Keratinocyte (primary cell): ENCODE data around the gene MERTK. TPM values are rescaled to one million over a fixed set of nuclear protein-coding genes. Genes with fewer than 3 reads are reported as not detected.
A peak's percentile ranks its signal among the peaks of the same experiment; 100 is the strongest.

Experiments
- DNase-seq: peaks from one replicate; pipeline ENCODE4 v3.0.0-alpha.2; 2011; ENCODE audit warnings: low read depth, missing footprints, low spot score
- FAIRE-seq: peaks from 2 replicates; lab custom pipeline; 2011; peaks lifted over from hg19 to GRCh38; lab: Jason Lieb, UNC
- H2AFZ ChIP-seq: 2 replicates; pipeline ENCODE4 v1.6.0; 2012; ENCODE audit warnings: low read length, control low read depth, inconsistent platforms; ENCODE audit not compliant: control insufficient read depth
- H3K27ac ChIP-seq: 2 replicates; pipeline ENCODE4 v1.5.1; 2011; ENCODE audit warnings: low read length; ENCODE audit not compliant: control insufficient read depth, insufficient read depth
- H3K27me3 ChIP-seq: 3 replicates; pipeline ENCODE4 v1.6.0; 2011; ENCODE audit warnings: low read length; ENCODE audit not compliant: control insufficient read depth, insufficient read depth; ENCODE audit errors: extremely low read depth
- H3K36me3 ChIP-seq, 2 experiments: 2 replicates in 1 of 2; 3 replicates in 1 of 2; pipeline ENCODE4 v1.5.1; 2011; ENCODE audit warnings: low read length in 2 of 2, mild to moderate bottlenecking in 1 of 2; ENCODE audit not compliant: control insufficient read depth in 2 of 2, insufficient read depth in 2 of 2; ENCODE audit errors: extremely low read depth in 1 of 2
- H3K4me1 ChIP-seq: 3 replicates; pipeline ENCODE4 v1.5.1; 2011; ENCODE audit warnings: low read length; ENCODE audit not compliant: control insufficient read depth, insufficient read depth; ENCODE audit errors: extremely low read depth
- H3K4me2 ChIP-seq: 3 replicates; pipeline ENCODE4 v1.6.0; 2011; ENCODE audit warnings: low read depth, low read length; ENCODE audit not compliant: control insufficient read depth, insufficient read depth; ENCODE audit errors: extremely low read depth
- H3K4me3 ChIP-seq, 3 experiments: fragments of 200-600 bp in 1 of 3; sonication (generic) in 1 of 3; 2 replicates in 2 of 3; 3 replicates in 1 of 3; pipeline ENCODE4 v1.5.1; 2011 to 2016; ENCODE audit warnings: low read length in 3 of 3, mild to moderate bottlenecking in 3 of 3, control low read depth in 2 of 3, inconsistent platforms in 1 of 3, low read depth in 1 of 3, mixed read lengths in 1 of 3, mixed run types in 1 of 3, moderate library complexity in 1 of 3; ENCODE audit not compliant: control insufficient read depth in 2 of 3, insufficient read depth in 2 of 3; ENCODE audit errors: extremely low read depth in 1 of 3
- H3K79me2 ChIP-seq: 2 replicates; pipeline ENCODE4 v1.6.0; 2012; ENCODE audit warnings: low read length; ENCODE audit not compliant: control insufficient read depth, insufficient read depth
- H3K9ac ChIP-seq: 3 replicates; pipeline ENCODE4 v1.6.0; 2011; ENCODE audit warnings: low read length; ENCODE audit not compliant: control insufficient read depth, insufficient read depth; ENCODE audit errors: extremely low read depth
- H3K9me1 ChIP-seq: 3 replicates; pipeline ENCODE4 v1.6.0; 2011; ENCODE audit warnings: low read length; ENCODE audit not compliant: control insufficient read depth, insufficient read depth; ENCODE audit errors: extremely low read depth
- H3K9me3 ChIP-seq: 2 replicates; pipeline ENCODE4 v1.5.1; 2012; ENCODE audit warnings: low read depth, low read length; ENCODE audit not compliant: control insufficient read depth
- H4K20me1 ChIP-seq: 3 replicates; pipeline ENCODE4 v1.6.0; 2011; ENCODE audit warnings: low read length; ENCODE audit not compliant: control insufficient read depth, insufficient read depth; ENCODE audit errors: extremely low read depth
- CTCF ChIP-seq, 3 experiments: IDR thresholded peaks in 1 of 3; conservative IDR thresholded peaks in 1 of 3; optimal IDR thresholded peaks in 1 of 3; 2 replicates in 2 of 3; 3 replicates in 1 of 3; pipeline versions ENCODE3 to v1.5.1; 2011; ENCODE audit warnings: low read length in 3 of 3, mild to moderate bottlenecking in 3 of 3, moderate library complexity in 2 of 3, control low read depth in 1 of 3, inconsistent platforms in 1 of 3; ENCODE audit not compliant: insufficient read depth in 2 of 3; ENCODE audit errors: extremely low read depth in 1 of 3
- EZH2 ChIP-seq: IDR thresholded peaks from one replicate; pipeline ENCODE4 v1.6.1; 2012; ENCODE audit warnings: inconsistent platforms, mild to moderate bottlenecking, low read length, moderate library complexity
- dilution Hi-C: fragments of 300-500 bp; cut with MboI; formaldehyde crosslinking; loops from one replicate; pipeline ENCODE4 v1.7.0; 2020; ENCODE audit warnings: low sequenced_read_pairs; ENCODE audit not compliant: extremely low pct_ligation_motif_present
- polyA plus RNA-seq, 5 experiments: library from polyadenylated mRNA; depleted of rRNA in 3 of 5; stranded (reverse) in 3 of 5; stranded (forward) in 1 of 5; unstranded in 1 of 5; fragments of >200 nt; gene quantifications; 1 replicate in 1 of 5; 2 replicates in 3 of 5; 3 replicates in 1 of 5; pipeline versions ENCODE4 v1.2.1 to v1.2.3, GENCODE V29; 2011 to 2012; ENCODE audit warnings: missing spikeins in 2 of 5, low read depth in 1 of 5, low replicate concordance in 1 of 5

MERTK gene
- polyA plus RNA-seq, 1 donor (not counting 4 experiments of a cell fraction or from before 2014, with no cell fraction given): 0.14 TPM

- Histone ChIP-seq H3K4me1 (peaks cover 16% of the 10 kb centered on the region), H3K4me2 (peak overlapping the region; percentile 78), H3K4me3 (peak overlapping the region in 1 of 3 experiments; percentile 47), H3K9ac (no peak overlapping the region), H4K20me1 (no peaks in the 10 kb centered on the region), H3K27ac (no peak overlapping the region), H2AFZ (peak overlapping the region; percentile 61), H3K27me3 (peaks cover 35% of the 10 kb centered on the region), H3K9me3 (no peaks in the 10 kb centered on the region), H3K36me3 (no peaks in the 10 kb centered on the region), H3K79me2 (no peaks in the 10 kb centered on the region), H3K9me1 (no peaks in the 10 kb centered on the region)
- DNase-seq (no peak), FAIRE-seq (no peak)
- TF ChIP-seq EZH2 (peak; percentile 57), CTCF (optimal IDR thresholded peaks at IDR 0.05 in 1 of 3, IDR thresholded peaks at IDR 0.05 in 1 of 3, conservative IDR thresholded peaks at IDR 0.05 in 1 of 3; ENCODE audit: extremely low read depth in 1 of 3, insufficient read depth in 2 of 3, low read length in 3 of 3) (no peak)
- dilution Hi-C loops: no loop called here
These were observed 830 bp upstream of the MERTK start for GRCh38 chr2:111897630-111897923.

GRCh38 chr2:111898703-111899514, 502 bp downstream of the MERTK start:
- TF ChIP-seq EZH2 (peak; percentile 97), CTCF (optimal IDR thresholded peaks at IDR 0.05 in 1 of 3, IDR thresholded peaks at IDR 0.05 in 1 of 3, conservative IDR thresholded peaks at IDR 0.05 in 1 of 3; ENCODE audit: extremely low read depth in 1 of 3, insufficient read depth in 2 of 3, low read length in 3 of 3) (no peak)
- FAIRE-seq (no peak), DNase-seq (no peak)
- no peak overlapping the region for H3K27ac ChIP-seq
- no peak overlapping the region for H3K9ac ChIP-seq
- peak overlapping the region; percentile 16 for H2AFZ ChIP-seq
- H3K27me3 ChIP-seq: peaks cover 45% of the 10 kb centered on the region
- no peaks in the 10 kb centered on the region for H3K79me2 ChIP-seq
- no peaks in the 10 kb centered on the region for H4K20me1 ChIP-seq
- H3K9me1 ChIP-seq: no peaks in the 10 kb centered on the region
- H3K4me3 ChIP-seq: peak overlapping the region; percentile 38 to 57 (median 49)
- no peaks in the 10 kb centered on the region for H3K36me3 ChIP-seq
- H3K4me2 ChIP-seq: peak overlapping the region; percentile 61
- H3K4me1 ChIP-seq: peaks cover 16% of the 10 kb centered on the region
- dilution Hi-C loops: no loop called here
- H3K9me3 ChIP-seq: no peaks in the 10 kb centered on the region
